GM12875 (cell line): ENCODE data around the gene CBX5.
"Not testable (repeated sequence)": the region's sequence is repeated elsewhere in the genome, so short reads cannot be mapped to it uniquely, and the experiment has no call there.

Experiments
- H3K4me3 ChIP-seq: one replicate; pipeline ENCODE4 v1.5.1; 2011; ENCODE audit warnings: low read depth, low read length, control low read depth
- TF ChIP-seq, protein P1 (sequence below): IDR thresholded peaks from 2 replicates; pipeline ENCODE4 v1.5.1; 2011; ENCODE audit warnings: low read depth, mild to moderate bottlenecking, control low read depth, inconsistent platforms, low read length, moderate library complexity, borderline replicate concordance; ENCODE audit not compliant: insufficient read depth

Gene CBX5

DNA sequence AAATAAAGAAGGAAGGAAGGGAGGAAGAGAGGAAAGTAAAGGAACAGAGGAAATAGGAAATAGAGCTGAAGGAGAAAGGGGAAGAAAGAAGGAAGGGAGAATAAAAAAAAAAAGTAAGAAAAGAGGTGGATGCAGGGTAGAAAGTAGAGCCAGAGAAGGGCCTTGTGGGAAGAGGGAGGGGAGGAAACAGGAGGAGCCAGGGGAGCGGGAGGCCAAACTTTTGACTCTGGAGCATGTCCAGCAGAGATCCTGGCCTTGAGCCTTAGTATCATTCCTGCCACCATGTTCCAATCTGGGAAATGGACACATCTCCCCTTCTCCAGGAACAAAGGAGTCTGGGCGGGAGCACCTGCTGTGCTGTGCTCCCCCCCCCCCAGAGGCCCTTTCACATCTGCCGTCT, 80.0 kb downstream of the CBX5 start:
- H3K4me3 ChIP-seq, result no peak overlapping the region
- TF ChIP-seq, protein P1, sequence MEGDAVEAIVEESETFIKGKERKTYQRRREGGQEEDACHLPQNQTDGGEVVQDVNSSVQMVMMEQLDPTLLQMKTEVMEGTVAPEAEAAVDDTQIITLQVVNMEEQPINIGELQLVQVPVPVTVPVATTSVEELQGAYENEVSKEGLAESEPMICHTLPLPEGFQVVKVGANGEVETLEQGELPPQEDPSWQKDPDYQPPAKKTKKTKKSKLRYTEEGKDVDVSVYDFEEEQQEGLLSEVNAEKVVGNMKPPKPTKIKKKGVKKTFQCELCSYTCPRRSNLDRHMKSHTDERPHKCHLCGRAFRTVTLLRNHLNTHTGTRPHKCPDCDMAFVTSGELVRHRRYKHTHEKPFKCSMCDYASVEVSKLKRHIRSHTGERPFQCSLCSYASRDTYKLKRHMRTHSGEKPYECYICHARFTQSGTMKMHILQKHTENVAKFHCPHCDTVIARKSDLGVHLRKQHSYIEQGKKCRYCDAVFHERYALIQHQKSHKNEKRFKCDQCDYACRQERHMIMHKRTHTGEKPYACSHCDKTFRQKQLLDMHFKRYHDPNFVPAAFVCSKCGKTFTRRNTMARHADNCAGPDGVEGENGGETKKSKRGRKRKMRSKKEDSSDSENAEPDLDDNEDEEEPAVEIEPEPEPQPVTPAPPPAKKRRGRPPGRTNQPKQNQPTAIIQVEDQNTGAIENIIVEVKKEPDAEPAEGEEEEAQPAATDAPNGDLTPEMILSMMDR, result no peak

DNA sequence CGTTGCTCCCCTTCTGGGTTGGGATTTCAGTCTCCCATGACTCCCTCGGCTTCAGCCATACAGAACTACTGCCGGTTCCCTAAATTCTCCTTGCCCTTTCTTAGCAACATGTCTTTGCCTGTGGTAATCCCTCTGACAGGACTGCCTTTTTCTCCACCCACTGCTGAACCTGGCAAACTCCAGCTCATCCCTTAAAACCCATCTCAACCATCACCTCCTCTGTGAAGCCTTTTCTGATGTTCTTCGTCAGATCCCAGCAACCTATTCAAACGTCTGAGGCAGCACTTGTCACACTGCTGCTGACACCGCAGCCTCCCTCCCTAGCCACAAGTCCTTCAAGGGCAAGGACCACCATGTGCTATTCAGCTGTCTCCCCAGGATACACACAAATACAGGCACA, 80.9 kb downstream of the CBX5 start:
- no peak overlapping the region for H3K4me3 ChIP-seq
- TF ChIP-seq, protein P1, result no peak

DNA sequence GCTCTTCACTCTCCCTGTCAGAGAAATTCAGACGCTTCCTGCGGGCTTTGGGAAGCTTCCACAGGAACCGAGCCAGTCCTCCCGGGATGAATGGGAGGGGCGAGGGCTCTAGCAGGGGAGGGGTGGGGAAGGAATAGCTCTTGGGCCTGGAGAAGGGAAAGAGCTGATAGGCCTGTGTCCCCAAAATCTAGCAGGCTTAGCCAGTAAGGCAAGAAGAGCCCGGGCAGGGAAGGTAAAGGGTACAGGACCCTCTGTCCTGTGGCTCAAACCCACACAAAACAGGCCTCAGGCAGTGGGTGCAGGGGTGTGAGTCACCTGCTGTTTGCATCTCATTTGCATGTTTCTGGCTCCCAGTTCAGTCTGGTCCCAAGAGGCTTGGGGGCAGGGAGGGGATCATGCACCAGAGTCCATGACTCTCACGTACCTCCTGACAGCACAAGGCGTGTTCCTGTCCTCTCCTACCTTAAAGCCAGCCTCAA, 82.5 kb downstream of the CBX5 start:
- TF ChIP-seq, protein P1, result no peak
- H3K4me3 ChIP-seq, result no peak overlapping the region

DNA sequence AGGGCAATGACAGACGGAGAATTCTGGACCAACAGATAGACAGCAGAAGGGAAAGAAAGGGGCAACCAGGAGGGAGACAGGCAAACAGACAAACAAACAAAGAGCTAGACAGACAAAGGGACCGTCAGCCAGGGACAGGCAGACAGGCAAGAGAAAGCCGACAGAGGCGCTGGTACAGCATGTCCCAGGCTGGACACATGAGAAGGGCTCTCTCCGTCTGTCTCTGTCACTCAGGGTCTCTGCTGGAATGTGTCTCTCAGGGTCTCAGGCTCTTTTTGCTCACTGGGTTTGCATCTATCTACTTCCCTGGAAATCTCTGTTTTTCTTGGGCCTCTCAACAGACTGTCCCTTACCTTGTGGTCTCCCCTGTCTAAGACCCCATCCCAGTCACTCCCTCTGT, 82.9 kb downstream of the CBX5 start:
- H3K4me3 ChIP-seq, result no peak overlapping the region
- TF ChIP-seq, protein P1, result no peak

DNA sequence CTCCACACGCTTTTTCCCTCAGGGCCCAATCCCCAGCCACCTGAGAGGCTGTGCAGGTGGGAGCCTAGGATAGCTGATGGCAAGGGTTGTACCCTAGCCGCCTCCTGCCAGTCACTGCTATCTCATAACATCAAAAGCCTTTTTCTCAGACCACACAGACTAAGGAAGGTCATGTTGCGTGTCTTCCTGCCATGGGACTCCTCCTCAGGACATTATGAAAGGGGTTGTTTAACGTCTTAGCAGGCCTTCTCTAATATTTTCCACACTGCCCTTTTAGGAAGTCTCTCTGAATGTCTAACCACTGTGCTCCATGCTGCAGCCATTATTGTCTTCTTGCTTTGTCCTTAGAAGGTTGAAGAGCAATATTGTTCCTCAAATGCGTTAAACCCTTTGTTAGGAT, 83.5 kb downstream of the CBX5 start:
- H3K4me3 ChIP-seq, result no peak overlapping the region
- TF ChIP-seq, protein P1, result no peak

DNA sequence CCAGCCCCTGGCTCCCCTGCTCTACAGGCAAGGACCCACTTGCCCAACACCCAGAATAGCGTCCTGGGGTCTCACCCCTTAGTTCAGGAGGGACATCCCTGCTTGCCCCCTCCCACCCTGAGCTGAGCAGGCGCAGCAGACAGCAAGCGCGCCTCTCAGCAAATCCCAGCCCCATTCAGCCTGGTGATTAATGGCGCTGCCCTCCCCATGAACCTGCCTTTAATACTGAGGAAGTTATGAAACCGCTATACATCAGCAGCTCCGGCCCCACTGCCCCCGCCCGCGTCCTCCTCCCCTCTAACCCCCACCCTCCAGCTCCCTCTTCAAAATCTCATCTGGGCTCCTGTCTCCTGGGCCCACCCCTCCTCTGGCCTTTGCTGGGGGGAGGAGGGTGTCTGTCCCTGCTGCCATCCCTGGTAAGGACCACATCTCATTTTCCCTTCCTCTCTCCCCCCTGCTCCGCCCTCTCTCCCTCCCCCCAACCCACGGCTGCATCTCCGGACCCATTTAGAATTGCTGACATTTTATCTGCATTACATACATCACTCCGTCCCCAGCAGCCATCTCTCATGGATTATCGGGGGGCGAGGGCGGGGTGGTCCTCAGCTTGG, 84.1 kb downstream of the CBX5 start:
- TF ChIP-seq, protein P1, result no peak
- H3K4me3 ChIP-seq, result no peak overlapping the region

DNA sequence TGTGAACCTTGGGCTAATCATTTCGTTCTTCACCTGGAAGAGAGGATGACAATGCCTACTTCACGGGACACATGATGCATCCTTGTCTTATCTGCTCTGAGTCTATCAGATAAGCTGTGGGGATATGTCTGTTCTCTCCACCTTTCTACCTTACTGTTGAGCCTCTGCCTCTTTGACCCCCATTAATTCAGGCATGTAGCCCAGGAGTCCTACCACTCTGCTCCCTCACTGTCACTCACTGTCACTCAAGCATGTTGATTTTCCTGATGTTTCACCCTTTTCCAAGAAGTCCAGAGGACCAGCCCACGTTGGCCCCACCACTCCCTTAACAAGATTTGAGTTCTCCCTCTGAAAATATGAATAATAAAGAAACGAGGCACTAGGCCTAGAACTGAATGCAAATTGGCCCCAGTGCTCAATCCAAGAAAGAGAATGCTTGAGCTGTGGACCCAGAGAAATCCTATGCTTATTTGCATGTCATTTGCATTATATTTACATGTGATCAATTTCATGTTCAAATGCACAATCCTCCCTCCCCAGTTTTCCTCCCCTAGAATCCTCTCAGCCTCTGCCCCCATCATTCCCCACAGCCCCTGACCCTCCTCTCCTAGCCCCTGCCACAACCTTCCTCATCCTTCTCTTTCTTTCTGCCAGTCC, 84.7 kb downstream of the CBX5 start:
- H3K4me3 ChIP-seq, result no peak overlapping the region
- TF ChIP-seq, protein P1, result no peak

DNA sequence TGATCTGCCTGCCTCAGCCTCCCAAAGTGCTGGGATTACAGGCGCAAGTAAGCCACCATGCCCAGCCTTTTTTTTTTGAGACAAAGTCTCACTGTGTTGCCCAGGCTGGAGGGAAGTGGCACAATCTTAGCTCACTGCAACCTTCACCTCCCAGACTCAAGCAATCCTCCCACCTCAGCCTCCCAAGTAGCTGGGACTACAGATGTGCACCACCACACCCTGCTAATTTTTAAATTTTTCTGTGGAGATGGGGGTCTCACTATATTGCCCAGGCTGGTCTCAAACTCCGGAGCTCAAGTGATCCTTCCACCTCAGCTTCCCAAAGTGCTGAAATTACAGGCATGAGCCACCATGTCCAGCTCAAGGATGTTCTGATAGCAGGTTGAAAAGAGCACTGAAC, 85.3 kb downstream of the CBX5 start:
- H3K4me3 ChIP-seq, result not testable (repeated sequence)
